ENCODE data around the gene NEUROD4.

GRCh38 chr12:55058776-55059175 is 39.0 kb downstream of the NEUROD4 start:
- no peak for TF ChIP-seq CTCF (conservative IDR thresholded peaks at IDR 0.05 in 1 of 2, IDR thresholded peaks at IDR 0.05 in 1 of 2; ENCODE audit: low read depth in 1 of 2, low read length in 2 of 2)
- TF ChIP-seq EZH2 (IDR thresholded peaks at IDR 0.05; ENCODE audit: low read length, missing control alignments) = no peak
